A549 (cell line): ENCODE results near the gene NTN1. TPM values are rescaled to one million over a fixed set of nuclear protein-coding genes. Genes with fewer than 3 reads are reported as not detected.
A peak's percentile ranks its signal among the peaks of the same experiment; 100 is the strongest.

Experiments used
- ATAC-seq, 2 experiments: fragments of 200-7000 bp in 1 of 2; fragments of >200 bp in 1 of 2; cut with Nextera tagmentation in 1 of 2; cut with Tn5 transposase in 1 of 2; 3 replicates each; pipeline versions ENCODE4 v1.8.0 to v1.9.1; 2018 to 2020; ENCODE audit warnings: mild to moderate bottlenecking in 1 of 2, moderate library complexity in 1 of 2
- CTCF ChIA-PET: fragments of 300-600 bp; sonication (Branson Sonifier 250); formaldehyde crosslinking; extraction: SDS; loops from one replicate; lab custom pipeline; 2021; ENCODE audit warnings: antibody characterized with exemption, inconsistent platforms; lab: Yijun Ruan, JAX
- POLR2A ChIA-PET: fragments of 350-600 bp; formaldehyde crosslinking; extraction: SDS; loops from one replicate; lab custom pipeline; 2021; ENCODE audit warnings: antibody characterized with exemption, inconsistent platforms; lab: Yijun Ruan, JAX
- DNase-seq, 2 experiments: peaks; one replicate each; pipeline versions ENCODE4 v3.0.0 to v3.0.0-alpha.2; 2011 to 2016; ENCODE audit warnings: low read depth in 1 of 2, low spot score in 1 of 2
- FAIRE-seq: peaks from 2 replicates; lab custom pipeline; 2011; peaks lifted over from hg19 to GRCh38; lab: Jason Lieb, UNC
- H3K27ac ChIP-seq, 2 experiments: fragments of >200 bp; sonication (Bioruptor Twin); formaldehyde crosslinking; 3 replicates each; pipeline ENCODE4 v1.5.1; 2016 to 2017
- H3K4me1 ChIP-seq: fragments of >200 bp; sonication (Bioruptor Twin); formaldehyde crosslinking; 3 replicates; pipeline ENCODE4 v1.6.1; 2016
- H3K4me2 ChIP-seq: fragments of >200 bp; sonication (Bioruptor Twin); formaldehyde crosslinking; 3 replicates; pipeline ENCODE4 v1.6.1; 2016
- H3K4me3 ChIP-seq: fragments of >200 bp; sonication (Bioruptor Twin); formaldehyde crosslinking; 3 replicates; pipeline ENCODE4 v1.5.1; 2016
- H3K9me3 ChIP-seq: fragments of >200 bp; sonication (Bioruptor Twin); formaldehyde crosslinking; 3 replicates; pipeline ENCODE4 v1.6.1; 2016
- CBX8 ChIP-seq: fragments of 200-600 bp; sonication (generic); IDR thresholded peaks from 2 replicates; pipeline ENCODE4 v1.6.1; 2016
- CEBPB ChIP-seq, 2 experiments: fragments of >200 bp in 1 of 2; sonication (Bioruptor Twin) in 1 of 2; formaldehyde crosslinking in 1 of 2; IDR thresholded peaks; 2 replicates each; pipeline ENCODE4 v1.6.1; 2012 to 2016
- CHD2 ChIP-seq: fragments of 150-350 bp; IDR thresholded peaks from 2 replicates; pipeline ENCODE4 v1.6.1; 2014; ENCODE audit warnings: low read length; ENCODE audit not compliant: partially characterized antibody
- HOXB13 ChIP-seq: fragments of 250-450 bp; sonication (Bioruptor Pico); IDR thresholded peaks from 2 replicates; pipeline ENCODE4 v1.5.0; 2020; ENCODE audit warnings: low read depth, mild to moderate bottlenecking, moderate library complexity
- KDM1A ChIP-seq: fragments of 200-600 bp; sonication (generic); IDR thresholded peaks from 2 replicates; pipeline ENCODE4 v1.6.1; 2016; ENCODE audit warnings: low read depth, mild to moderate bottlenecking
- MAZ ChIP-seq: fragments of 150-350 bp; IDR thresholded peaks from 2 replicates; pipeline ENCODE4 v1.6.1; 2014; ENCODE audit warnings: antibody characterized with exemption, low read depth, low read length, borderline replicate concordance
- MYC ChIP-seq: IDR thresholded peaks from 2 replicates; pipeline ENCODE4 v1.6.1; 2012; ENCODE audit warnings: mild to moderate bottlenecking, inconsistent platforms, low read length, improper control_type of control experiment, borderline replicate concordance
- RAD21 ChIP-seq, 2 experiments: fragments of >200 bp in 1 of 2; sonication (Bioruptor Twin) in 1 of 2; formaldehyde crosslinking in 1 of 2; IDR thresholded peaks in 1 of 2; conservative IDR thresholded peaks in 1 of 2; 2 replicates in 1 of 2; 3 replicates in 1 of 2; pipeline ENCODE4 v1.6.1; 2012 to 2018; ENCODE audit warnings: inconsistent platforms in 1 of 2
- SMC3 ChIP-seq: fragments of >200 bp; sonication (Bioruptor Twin); formaldehyde crosslinking; IDR thresholded peaks from 3 replicates; pipeline ENCODE4 v1.6.1; 2018; ENCODE audit warnings: inconsistent platforms
- ZC3H11A ChIP-seq: fragments of 450-650 bp; IDR thresholded peaks from 2 replicates; pipeline ENCODE4 v1.6.1; 2014; ENCODE audit warnings: antibody characterized with exemption, mild to moderate bottlenecking
- ZSCAN20 ChIP-seq: fragments of 250-450 bp; sonication (Bioruptor Pico); IDR thresholded peaks from 2 replicates; pipeline ENCODE4 v1.8.0; 2022; ENCODE audit warnings: mild to moderate bottlenecking, moderate library complexity
- WGBS: methylation state at CpG from one replicate; pipeline ENCODE4 v1.1.6; 2017; ENCODE audit errors: missing lambda C conversion rate; 5-methylcytosine and 5-hydroxymethylcytosine counted together
- polyA plus RNA-seq, 4 experiments: library from polyadenylated mRNA; depleted of rRNA in 3 of 4; stranded (reverse); fragments of >200 nt; fragmentation: RNase III in 1 of 4; extraction: RNeasy Plus Mini Kit Qiagen cat#74134 plus additional on column Dnase treatment in 1 of 4; gene quantifications; 2 replicates in 3 of 4; 3 replicates in 1 of 4; pipeline ENCODE4 v1.2.3, GENCODE V29; 2011 to 2017
- TF ChIP-seq, protein P1 (sequence below): fragments of 450-650 bp; IDR thresholded peaks from 2 replicates; pipeline ENCODE4 v1.6.1; 2014; ENCODE audit warnings: antibody characterized with exemption
- TF ChIP-seq, protein P2 (sequence below): fragments of >200 bp; sonication (Bioruptor Twin); formaldehyde crosslinking; IDR thresholded peaks from 3 replicates; pipeline ENCODE4 v1.5.1; 2016
- TF ChIP-seq, protein P3 (sequence below): fragments of 150-350 bp; IDR thresholded peaks from 2 replicates; pipeline ENCODE4 v1.6.1; 2014; ENCODE audit warnings: low read depth, mild to moderate bottlenecking, low read length
- TF ChIP-seq, protein P4 (sequence below): IDR thresholded peaks from 2 replicates; pipeline ENCODE4 v1.6.1; 2012

Gene NTN1
- polyA plus RNA-seq, 2 of the 4 experiments (the other 2 are of a cell fraction), result 0.12 to 0.13 TPM

DNA sequence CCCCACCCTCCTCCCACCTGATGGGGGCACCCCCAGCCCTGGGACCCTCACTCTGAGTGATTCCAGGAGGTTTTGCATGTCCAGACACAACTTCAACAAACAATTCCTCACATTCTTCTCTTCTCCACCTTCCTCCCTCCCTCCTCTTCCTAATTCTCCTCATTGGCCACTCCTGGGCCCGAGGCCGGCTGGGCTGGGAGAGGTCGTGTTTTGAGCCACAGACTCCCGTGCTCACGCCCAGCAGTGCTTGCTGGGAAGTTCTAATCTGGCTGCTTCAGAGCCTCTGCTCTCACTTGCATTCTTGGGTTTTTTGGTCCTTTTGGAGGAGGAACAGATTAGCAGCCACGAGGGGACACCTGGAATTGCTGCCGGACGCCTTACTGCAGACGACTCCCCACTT is 157.0 kb downstream of the NTN1 start:
- Histone ChIP-seq H3K27ac (no peak overlapping the region), H3K4me3 (no peak overlapping the region), H3K4me1 (no peaks in the 10 kb centered on the region), H3K9me3 (no peaks in the 10 kb centered on the region; the same call in 2 of the 3 replicates), H3K4me2 (no peak overlapping the region)
- no peak for DNase-seq
- WGBS, result 33% methylated on average over 9 of the region's 9 CpGs
- ChIA-PET POLR2A (no interaction called here), CTCF (interaction anchor here (0.6 to 1.1 kb wide), 2 partner anchors 15 to 344 kb away, joined by 3 read pairs; no protein-coding TSS in a partner anchor)
- no peak for TF ChIP-seq CHD2
- no peak for FAIRE-seq
- no peak for ATAC-seq

DNA sequence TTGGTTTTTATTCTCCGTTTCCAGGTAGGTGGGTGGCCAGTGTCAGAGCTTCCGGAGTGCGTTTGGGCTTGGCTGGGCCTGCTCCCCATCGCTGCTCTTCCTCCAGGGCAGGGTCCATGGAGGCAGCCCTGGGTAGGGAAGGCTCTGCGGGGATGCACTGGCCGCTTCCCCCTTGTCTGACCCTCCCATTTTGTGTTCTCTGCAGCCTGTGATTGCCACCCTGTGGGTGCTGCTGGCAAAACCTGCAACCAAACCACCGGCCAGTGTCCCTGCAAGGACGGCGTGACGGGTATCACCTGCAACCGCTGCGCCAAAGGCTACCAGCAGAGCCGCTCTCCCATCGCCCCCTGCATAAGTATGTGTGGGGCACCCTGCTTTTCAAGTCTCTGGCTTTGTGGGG is 158.3 kb downstream of the NTN1 start:
- TF ChIP-seq HOXB13 (CRISPR knock-in tag) (no peak), RAD21 (conservative IDR thresholded peaks at IDR 0.05 in 1 of 2, IDR thresholded peaks at IDR 0.05 in 1 of 2) (peak in 1 of 2 experiments; percentile 28; a peak in 1 of 5 replicates), CBX8 (no peak), ZSCAN20 (CRISPR knock-in tag) (no peak), KDM1A (no peak), ZC3H11A (no peak), MYC (no peak), SMC3 (0 out of 3 replicates have a peak, but pooled peaks have one; percentile 11), MAZ (no peak)
- TF ChIP-seq, protein P1, sequence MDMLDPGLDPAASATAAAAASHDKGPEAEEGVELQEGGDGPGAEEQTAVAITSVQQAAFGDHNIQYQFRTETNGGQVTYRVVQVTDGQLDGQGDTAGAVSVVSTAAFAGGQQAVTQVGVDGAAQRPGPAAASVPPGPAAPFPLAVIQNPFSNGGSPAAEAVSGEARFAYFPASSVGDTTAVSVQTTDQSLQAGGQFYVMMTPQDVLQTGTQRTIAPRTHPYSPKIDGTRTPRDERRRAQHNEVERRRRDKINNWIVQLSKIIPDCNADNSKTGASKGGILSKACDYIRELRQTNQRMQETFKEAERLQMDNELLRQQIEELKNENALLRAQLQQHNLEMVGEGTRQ, result no peak
- TF ChIP-seq, protein P2, sequence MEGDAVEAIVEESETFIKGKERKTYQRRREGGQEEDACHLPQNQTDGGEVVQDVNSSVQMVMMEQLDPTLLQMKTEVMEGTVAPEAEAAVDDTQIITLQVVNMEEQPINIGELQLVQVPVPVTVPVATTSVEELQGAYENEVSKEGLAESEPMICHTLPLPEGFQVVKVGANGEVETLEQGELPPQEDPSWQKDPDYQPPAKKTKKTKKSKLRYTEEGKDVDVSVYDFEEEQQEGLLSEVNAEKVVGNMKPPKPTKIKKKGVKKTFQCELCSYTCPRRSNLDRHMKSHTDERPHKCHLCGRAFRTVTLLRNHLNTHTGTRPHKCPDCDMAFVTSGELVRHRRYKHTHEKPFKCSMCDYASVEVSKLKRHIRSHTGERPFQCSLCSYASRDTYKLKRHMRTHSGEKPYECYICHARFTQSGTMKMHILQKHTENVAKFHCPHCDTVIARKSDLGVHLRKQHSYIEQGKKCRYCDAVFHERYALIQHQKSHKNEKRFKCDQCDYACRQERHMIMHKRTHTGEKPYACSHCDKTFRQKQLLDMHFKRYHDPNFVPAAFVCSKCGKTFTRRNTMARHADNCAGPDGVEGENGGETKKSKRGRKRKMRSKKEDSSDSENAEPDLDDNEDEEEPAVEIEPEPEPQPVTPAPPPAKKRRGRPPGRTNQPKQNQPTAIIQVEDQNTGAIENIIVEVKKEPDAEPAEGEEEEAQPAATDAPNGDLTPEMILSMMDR, result no peak
- TF ChIP-seq, protein P3, sequence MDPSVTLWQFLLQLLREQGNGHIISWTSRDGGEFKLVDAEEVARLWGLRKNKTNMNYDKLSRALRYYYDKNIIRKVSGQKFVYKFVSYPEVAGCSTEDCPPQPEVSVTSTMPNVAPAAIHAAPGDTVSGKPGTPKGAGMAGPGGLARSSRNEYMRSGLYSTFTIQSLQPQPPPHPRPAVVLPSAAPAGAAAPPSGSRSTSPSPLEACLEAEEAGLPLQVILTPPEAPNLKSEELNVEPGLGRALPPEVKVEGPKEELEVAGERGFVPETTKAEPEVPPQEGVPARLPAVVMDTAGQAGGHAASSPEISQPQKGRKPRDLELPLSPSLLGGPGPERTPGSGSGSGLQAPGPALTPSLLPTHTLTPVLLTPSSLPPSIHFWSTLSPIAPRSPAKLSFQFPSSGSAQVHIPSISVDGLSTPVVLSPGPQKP, result no peak
- H3K27ac ChIP-seq, result no peak overlapping the region
- peak in 1 of 2 experiments; percentile 46; a peak in 1 of 6 replicates for ATAC-seq
- POLR2A ChIA-PET, result no interaction called here
- no peaks in the 10 kb centered on the region for H3K4me1 ChIP-seq
- 71% methylated on average over 14 of the region's 14 CpGs for WGBS
- H3K4me2 ChIP-seq, result no peak overlapping the region
- no peak for DNase-seq
- H3K4me3 ChIP-seq, result no peak overlapping the region
- FAIRE-seq, result no peak
- no peaks in the 10 kb centered on the region for H3K9me3 ChIP-seq
- CTCF ChIA-PET, result interaction anchor here (1.0 to 1.1 kb wide), 2 partner anchors 343 kb away, joined by 3 read pairs; no protein-coding TSS in a partner anchor

DNA sequence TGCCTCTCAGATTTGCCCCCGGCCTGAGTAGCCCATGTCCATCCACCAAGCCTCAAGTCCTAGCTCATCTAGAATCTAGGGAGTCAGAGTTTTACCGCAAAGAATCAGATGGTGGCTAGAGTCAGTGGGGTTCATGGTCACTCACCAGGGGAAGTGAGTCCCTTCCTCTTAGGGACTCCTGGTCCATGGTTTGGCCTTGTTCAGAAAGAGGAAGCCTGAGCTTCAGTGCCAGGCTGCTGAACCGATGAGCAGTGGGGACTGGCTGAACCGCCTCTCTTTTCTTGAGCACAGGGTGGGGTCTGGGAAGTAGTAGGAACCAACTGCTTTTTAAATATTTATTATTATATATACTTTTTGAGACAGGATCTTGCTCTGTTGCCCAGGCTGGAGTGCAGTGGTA is 160.3 kb downstream of the NTN1 start:
- DNase-seq, result no peak
- no peak for ATAC-seq
- FAIRE-seq, result no peak
- no peak overlapping the region for H3K4me2 ChIP-seq
- no peak for TF ChIP-seq CEBPB (IDR thresholded peaks at IDR 0.05)
- TF ChIP-seq, protein P2, result no peak
- TF ChIP-seq, protein P4, sequence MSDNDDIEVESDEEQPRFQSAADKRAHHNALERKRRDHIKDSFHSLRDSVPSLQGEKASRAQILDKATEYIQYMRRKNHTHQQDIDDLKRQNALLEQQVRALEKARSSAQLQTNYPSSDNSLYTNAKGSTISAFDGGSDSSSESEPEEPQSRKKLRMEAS, result no peak
- no peaks in the 10 kb centered on the region for H3K9me3 ChIP-seq
- ChIA-PET CTCF (interaction anchor here (0.7 to 1.4 kb wide), 2 partner anchors 110 to 179 kb away, joined by 3 read pairs; no protein-coding TSS in a partner anchor), POLR2A (no interaction called here)
- no peak overlapping the region for H3K4me3 ChIP-seq
- H3K4me1 ChIP-seq, result no peaks in the 10 kb centered on the region
- H3K27ac ChIP-seq, result no peak overlapping the region
- 57% methylated on average over 4 of the region's 4 CpGs for WGBS
